Stimulated activated CD4-positive, alpha-beta T cell treated with anti-CD3 and anti-CD28 coated beads, Interleukin-4, amount 100 ng/mL, for 1 hour (primary cell): ENCODE data around the gene SMARCA1.

Source experiments
- DNase-seq: peaks from one replicate; pipeline ENCODE4 v3.0.0-alpha.2; 2020

The SMARCA1 gene

GRCh38 chrX:129452523-129452922 lies 70.8 kb downstream of the SMARCA1 start:
- DNase-seq = no peak

- no peak for DNase-seq
These were observed 73.2 kb downstream of the SMARCA1 start for GRCh38 chrX:129450123-129450522.

DNA sequence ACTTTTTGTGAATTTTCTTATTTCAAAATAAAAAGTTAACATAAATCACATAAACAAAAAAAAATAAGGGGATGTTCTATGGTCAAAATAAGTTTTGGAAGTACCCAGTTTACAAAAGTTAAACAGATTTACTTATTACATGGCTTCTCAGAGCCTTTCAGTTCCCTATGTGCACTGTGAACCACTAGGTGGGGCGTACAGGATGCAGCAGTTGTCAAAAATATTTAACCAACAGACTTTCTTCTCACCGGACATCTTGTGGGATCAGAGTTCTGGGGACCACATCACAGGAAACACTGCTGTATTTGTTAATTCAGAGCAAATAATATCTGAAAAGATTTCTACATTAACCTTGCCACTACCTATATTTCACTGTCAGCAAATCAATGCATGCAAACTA lies 74.1 kb downstream of the SMARCA1 start:
- no peak for DNase-seq

DNA sequence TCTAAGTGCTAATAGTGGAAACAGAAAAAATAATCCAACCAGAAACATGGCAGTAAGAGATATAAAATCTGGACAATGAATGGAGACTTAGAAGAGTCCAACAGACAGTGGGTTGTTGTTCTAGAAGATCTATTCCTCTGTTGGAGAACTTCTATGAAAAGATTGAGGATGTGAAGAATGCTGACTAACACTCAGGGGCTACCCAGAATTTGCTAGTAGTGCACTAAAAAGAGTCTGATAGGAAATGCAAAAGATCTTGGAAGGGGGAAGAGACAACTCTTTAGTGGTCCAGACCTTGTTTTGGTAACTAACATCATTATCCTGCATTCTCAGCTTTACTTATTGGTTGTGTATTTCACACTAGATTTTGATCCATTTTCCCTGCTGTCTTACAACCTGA lies 77.9 kb downstream of the SMARCA1 start:
- no peak for DNase-seq

DNA sequence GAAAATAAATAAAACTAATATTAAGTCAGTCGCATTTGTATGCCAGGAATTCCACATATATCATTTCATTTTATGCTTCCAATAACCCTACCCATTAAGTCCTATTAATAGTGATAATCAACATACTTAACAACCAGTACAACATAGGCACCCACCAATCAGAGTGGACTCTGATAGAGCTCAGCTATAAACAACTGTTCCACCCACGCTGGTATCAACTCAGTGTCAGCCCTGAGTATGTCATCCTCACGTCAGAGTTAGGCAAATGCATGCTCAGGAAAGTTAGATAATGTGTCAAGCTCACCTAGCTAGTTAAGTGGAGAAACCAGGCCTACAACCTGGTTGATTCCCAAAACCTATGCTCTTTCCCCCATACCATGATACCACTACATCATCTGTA lies 89.3 kb downstream of the SMARCA1 start:
- DNase-seq = no peak

GRCh38 chrX:129433461-129433860 lies 89.8 kb downstream of the SMARCA1 start:
- DNase-seq = no peak

- DNase-seq = no peak
These were observed 96.0 kb downstream of the SMARCA1 start for GRCh38 chrX:129427267-129427666.

GRCh38 chrX:129423191-129423590 lies 100.1 kb downstream of the SMARCA1 start:
- DNase-seq = no peak

GRCh38 chrX:129404670-129405008 lies 118.7 kb downstream of the SMARCA1 start:
- DNase-seq = no peak

GRCh38 chrX:129403974-129404669 lies 119.2 kb downstream of the SMARCA1 start:
- no peak for DNase-seq
